Esophagus squamous epithelium (tissue), 4 donors: Measurements from ENCODE around the gene GPC1.

Experiments
- POLR2A ChIP-seq, 4 donors: fragments of 450-650 bp; IDR thresholded peaks; one replicate each; pipeline ENCODE4 v1.6.1; 2017; ENCODE audit warnings: antibody characterized with exemption in 4 of 4, mild to moderate bottlenecking in 4 of 4, moderate library complexity in 3 of 4
- TF ChIP-seq, protein P1 (sequence below), 6 experiments: fragments of 450-650 bp in 4 of 6; fragments of 200-600 bp in 2 of 6; sonication (generic) in 2 of 6; IDR thresholded peaks; one replicate each; pipeline ENCODE4 v1.5.1; 2016 to 2019; ENCODE audit warnings: antibody characterized with exemption in 6 of 6, mild to moderate bottlenecking in 4 of 6, moderate library complexity in 4 of 6

DNA sequence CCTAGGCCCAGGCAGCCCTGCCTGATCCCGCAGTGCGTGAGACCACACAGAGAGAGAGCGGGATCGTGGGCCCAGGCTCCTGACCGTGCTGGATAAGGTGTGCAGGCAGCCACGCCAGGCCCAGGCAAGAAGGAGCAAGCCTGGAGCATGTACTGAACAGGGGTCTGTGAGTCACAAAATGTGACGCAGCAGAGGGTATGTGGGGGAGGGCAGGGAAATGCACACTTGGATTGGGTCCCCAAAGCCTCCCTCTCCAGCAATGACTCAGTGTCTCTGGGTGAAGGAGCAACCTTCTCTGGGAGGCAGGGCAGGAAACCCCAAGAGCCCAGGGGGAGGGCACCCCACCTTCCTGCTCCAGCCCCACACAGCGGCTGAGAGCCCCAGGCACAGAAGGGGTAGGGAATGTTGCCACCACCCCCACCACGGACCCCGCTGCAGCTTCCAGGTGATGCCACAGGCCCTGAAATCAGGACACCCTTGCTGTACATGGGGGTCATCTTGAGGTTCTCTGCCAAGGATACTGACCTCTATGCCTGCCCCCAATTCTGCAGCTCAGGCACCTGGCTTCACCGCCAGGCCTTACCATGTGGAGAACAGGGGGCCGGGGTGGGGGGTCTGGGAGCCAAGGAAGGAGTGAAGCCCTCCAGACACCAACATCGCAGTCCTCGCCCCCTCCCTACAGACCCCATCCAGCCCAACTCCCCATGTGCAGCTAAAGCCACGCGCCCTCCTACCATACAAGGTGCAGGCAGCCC lies 1.3 kb upstream of the GPC1 start:
- TF ChIP-seq, protein P1, sequence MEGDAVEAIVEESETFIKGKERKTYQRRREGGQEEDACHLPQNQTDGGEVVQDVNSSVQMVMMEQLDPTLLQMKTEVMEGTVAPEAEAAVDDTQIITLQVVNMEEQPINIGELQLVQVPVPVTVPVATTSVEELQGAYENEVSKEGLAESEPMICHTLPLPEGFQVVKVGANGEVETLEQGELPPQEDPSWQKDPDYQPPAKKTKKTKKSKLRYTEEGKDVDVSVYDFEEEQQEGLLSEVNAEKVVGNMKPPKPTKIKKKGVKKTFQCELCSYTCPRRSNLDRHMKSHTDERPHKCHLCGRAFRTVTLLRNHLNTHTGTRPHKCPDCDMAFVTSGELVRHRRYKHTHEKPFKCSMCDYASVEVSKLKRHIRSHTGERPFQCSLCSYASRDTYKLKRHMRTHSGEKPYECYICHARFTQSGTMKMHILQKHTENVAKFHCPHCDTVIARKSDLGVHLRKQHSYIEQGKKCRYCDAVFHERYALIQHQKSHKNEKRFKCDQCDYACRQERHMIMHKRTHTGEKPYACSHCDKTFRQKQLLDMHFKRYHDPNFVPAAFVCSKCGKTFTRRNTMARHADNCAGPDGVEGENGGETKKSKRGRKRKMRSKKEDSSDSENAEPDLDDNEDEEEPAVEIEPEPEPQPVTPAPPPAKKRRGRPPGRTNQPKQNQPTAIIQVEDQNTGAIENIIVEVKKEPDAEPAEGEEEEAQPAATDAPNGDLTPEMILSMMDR (IDR thresholded peaks at IDR 0.05), result no peak
- peak in 2 of 4 donors; percentile 54 to 63 for TF ChIP-seq POLR2A (IDR thresholded peaks at IDR 0.05)
